ENCODE measurements around the gene KRTAP5-2.

DNA sequence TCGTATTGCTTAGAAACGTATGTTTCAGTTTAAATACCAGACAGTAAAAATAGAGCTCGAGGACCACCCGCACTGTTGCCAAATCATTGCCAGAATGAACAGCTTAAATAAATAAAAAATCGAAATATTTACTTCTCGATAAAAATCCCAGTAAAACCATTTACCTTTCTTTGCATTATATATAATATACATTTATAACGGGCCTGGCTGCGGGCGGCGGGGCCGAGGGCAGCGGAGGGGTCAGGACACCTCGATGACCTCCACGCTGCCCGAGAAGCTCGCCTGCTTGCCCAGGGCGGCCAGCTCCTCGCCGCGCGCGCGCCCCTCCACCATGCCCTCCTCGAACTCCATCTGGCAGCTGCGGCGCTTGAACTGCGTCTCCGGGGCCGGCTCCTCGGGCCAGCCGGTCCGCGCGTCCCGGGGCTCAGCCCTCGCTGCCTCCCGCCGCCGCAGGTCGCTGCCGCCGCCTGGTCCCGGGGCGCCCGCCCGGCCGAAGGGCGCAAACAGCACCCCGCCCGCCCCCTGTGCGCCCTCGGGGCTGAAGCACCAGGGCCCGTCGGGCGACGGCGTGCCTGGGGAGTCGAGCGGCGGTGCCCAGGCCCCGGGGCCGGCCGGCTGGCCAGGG, 41.7 kb downstream of the KRTAP5-2 start:
- TF ChIP-seq YY1 (IDR thresholded peaks at IDR 0.05; ENCODE audit: insufficient read depth, insufficient read length): no peak
- no peak for TF ChIP-seq ZNF274 (IDR thresholded peaks at IDR 0.05; ENCODE audit: low read depth, low read length)
- TF ChIP-seq SUZ12 (IDR thresholded peaks at IDR 0.05; ENCODE audit: extremely low read depth, insufficient read depth, insufficient read length): no peak

Measured in NT2/D1 (cell line).